CD4-positive, alpha-beta T cell (primary cell): ENCODE data around the gene LCE3D. TPM values are rescaled to one million over a fixed set of nuclear protein-coding genes. Genes with fewer than 3 reads are reported as not detected.
A peak's percentile ranks its signal among the peaks of the same experiment; 100 is the strongest.

Source experiments
- ATAC-seq: fragments of 200-7000 bp; cut with Tn5 transposase; one replicate; pipeline ENCODE4 v1.10.0; 2022; ENCODE audit warnings: mild to moderate bottlenecking; ENCODE audit not compliant: poor library complexity
- CTCF ChIA-PET: fragments of 350-600 bp; sonication (Branson Sonifier 250); formaldehyde crosslinking; loops from one replicate; lab custom pipeline; 2021; ENCODE audit warnings: antibody characterized with exemption, inconsistent platforms; lab: Charles Lee
- POLR2A ChIA-PET: fragments of 350-600 bp; sonication (Branson Sonifier 250); formaldehyde crosslinking; loops from one replicate; lab custom pipeline; 2021; ENCODE audit warnings: antibody characterized with exemption, inconsistent platforms; lab: Charles Lee
- DNase-seq, 14 experiments: peaks; one replicate each; pipeline ENCODE4 v3.0.0-alpha.2; 2013 to 2020; ENCODE audit warnings: mixed read lengths in 2 of 14
- H3K27ac ChIP-seq, 2 donors: one replicate each; pipeline versions ENCODE4 v1.5.1 to v1.7.0; 2013; ENCODE audit warnings: low read length in 2 of 2, low read depth in 1 of 2, mild to moderate bottlenecking in 1 of 2
- H3K27me3 ChIP-seq, 2 experiments: 1 replicate in 1 of 2; 2 replicates in 1 of 2; pipeline versions ENCODE4 v1.6.1 to v1.7.0; 2013; ENCODE audit warnings: low read length in 2 of 2, control low read depth in 1 of 2, mild to moderate bottlenecking in 1 of 2, moderate library complexity in 1 of 2; ENCODE audit not compliant: insufficient read depth in 2 of 2, control insufficient read depth in 1 of 2
- H3K36me3 ChIP-seq: one replicate; pipeline ENCODE4 v1.6.1; 2013; ENCODE audit warnings: low read length, control low read depth; ENCODE audit not compliant: insufficient read depth
- H3K4me1 ChIP-seq: one replicate; pipeline ENCODE4 v1.6.1; 2013; ENCODE audit warnings: low read length, control low read depth; ENCODE audit not compliant: insufficient read depth
- H3K4me3 ChIP-seq: one replicate; pipeline ENCODE4 v1.5.1; 2013; ENCODE audit warnings: mild to moderate bottlenecking, low read length, moderate library complexity
- H3K9me3 ChIP-seq, 2 experiments: 1 replicate in 1 of 2; 2 replicates in 1 of 2; pipeline versions ENCODE4 v1.6.1 to v1.7.0; 2013; ENCODE audit warnings: low read length in 2 of 2, mild to moderate bottlenecking in 2 of 2, control low read depth in 1 of 2, moderate library complexity in 1 of 2; ENCODE audit not compliant: control insufficient read depth in 1 of 2, insufficient read depth in 1 of 2
- H3K27ac Mint-ChIP-seq: one replicate; pipeline ENCODE4 v1.8.0; 2020; ENCODE audit warnings: mixed read lengths
- H3K27me3 Mint-ChIP-seq: one replicate; pipeline ENCODE4 v1.8.0; 2021; ENCODE audit warnings: mixed read lengths
- H3K36me3 Mint-ChIP-seq: one replicate; pipeline ENCODE4 v1.8.0; 2021; ENCODE audit warnings: low read depth, mixed read lengths
- H3K4me1 Mint-ChIP-seq: one replicate; pipeline ENCODE4 v1.8.0; 2021; ENCODE audit warnings: low read depth, mixed read lengths
- H3K4me3 Mint-ChIP-seq: one replicate; pipeline ENCODE4 v1.8.0; 2020; ENCODE audit warnings: mild to moderate bottlenecking, mixed read lengths
- H3K9me3 Mint-ChIP-seq: one replicate; pipeline ENCODE4 v1.8.0; 2020; ENCODE audit warnings: mixed read lengths
- intact Hi-C, 2 experiments: fragments of 100-400 bp; cut with DNase I in 1 of 2; cut with micrococcal nuclease in 1 of 2; formaldehyde crosslinking; loops; one replicate each; pipeline versions ENCODE4 v1.15.1 to v1.9.0; 2023 to 2025; cut with DNase I, micrococcal nuclease
- polyA plus RNA-seq, 2 donors: library from polyadenylated mRNA; unstranded; fragments of 120-200 nt; gene quantifications; one replicate each; pipeline ENCODE4 v1.2.1, GENCODE V29; 2013
- total RNA-seq, 174 experiments: library from RNA in 2 of 174; stranded (reverse) in 2 of 174; gene quantifications; one replicate each; pipeline ENCODE4 v1.2.3 and lab custom pipeline; 2021 to 2026
- TF ChIP-seq, protein P1 (sequence below): fragments of 200-600 bp; IDR thresholded peaks from one replicate; pipeline ENCODE4 v1.8.0; 2022; ENCODE audit warnings: antibody characterized with exemption, mild to moderate bottlenecking

Gene LCE3D
- total RNA-seq (not detected), total RNA-seq (lab: John Stamatoyannopoulos, UW) (0 to 0.06 (median 0) reads per million in 172 experiments)
- not detected for polyA plus RNA-seq (2013, experiment 1 of 2)
- not detected for polyA plus RNA-seq (2013, experiment 2 of 2)

- Histone ChIP-seq H3K9me3 (peaks cover 0 to 4% of the 10 kb centered on the region in 2 experiments), H3K27ac (no peak within 1 kb of the TSS), H3K4me3 (no peak within 1 kb of the TSS), H3K27me3 (peaks cover 0 to 2% of the 10 kb centered on the region in 2 experiments), H3K36me3 (no peaks in the 10 kb centered on the region), H3K4me1 (no peaks in the 10 kb centered on the region)
- H3K36me3 Mint-ChIP-seq: no peaks in the 10 kb centered on the region
- ChIA-PET CTCF (no interaction called here), POLR2A (interaction anchor here (0.6 kb wide), 1 partner anchor 64 kb away, joined by 3 read pairs; no protein-coding TSS in a partner anchor)
- peaks cover 39% of the 10 kb centered on the region for H3K27me3 Mint-ChIP-seq
- DNase-seq (no peak), ATAC-seq (no peak)
- H3K27ac Mint-ChIP-seq: no peak within 1 kb of the TSS
- no peak within 1 kb of the TSS for H3K4me3 Mint-ChIP-seq
- intact Hi-C loops: no loop called here
- TF ChIP-seq, protein P1, sequence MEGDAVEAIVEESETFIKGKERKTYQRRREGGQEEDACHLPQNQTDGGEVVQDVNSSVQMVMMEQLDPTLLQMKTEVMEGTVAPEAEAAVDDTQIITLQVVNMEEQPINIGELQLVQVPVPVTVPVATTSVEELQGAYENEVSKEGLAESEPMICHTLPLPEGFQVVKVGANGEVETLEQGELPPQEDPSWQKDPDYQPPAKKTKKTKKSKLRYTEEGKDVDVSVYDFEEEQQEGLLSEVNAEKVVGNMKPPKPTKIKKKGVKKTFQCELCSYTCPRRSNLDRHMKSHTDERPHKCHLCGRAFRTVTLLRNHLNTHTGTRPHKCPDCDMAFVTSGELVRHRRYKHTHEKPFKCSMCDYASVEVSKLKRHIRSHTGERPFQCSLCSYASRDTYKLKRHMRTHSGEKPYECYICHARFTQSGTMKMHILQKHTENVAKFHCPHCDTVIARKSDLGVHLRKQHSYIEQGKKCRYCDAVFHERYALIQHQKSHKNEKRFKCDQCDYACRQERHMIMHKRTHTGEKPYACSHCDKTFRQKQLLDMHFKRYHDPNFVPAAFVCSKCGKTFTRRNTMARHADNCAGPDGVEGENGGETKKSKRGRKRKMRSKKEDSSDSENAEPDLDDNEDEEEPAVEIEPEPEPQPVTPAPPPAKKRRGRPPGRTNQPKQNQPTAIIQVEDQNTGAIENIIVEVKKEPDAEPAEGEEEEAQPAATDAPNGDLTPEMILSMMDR: no peak
- H3K4me1 Mint-ChIP-seq: no peaks in the 10 kb centered on the region
- H3K9me3 Mint-ChIP-seq: no peaks in the 10 kb centered on the region
Observed at GRCh38 chr1:152580433-152580832, at the start of gene LCE3D. Gene LCE3D, minus strand, starts transcription at chr1:152580516. Its CDS starts 580 bp downstream, at chr1:152579936.

GRCh38 chr1:152626744-152627143, 46.4 kb upstream of the LCE3D start:
- DNase-seq (no peak), ATAC-seq (no peak)
- ChIA-PET POLR2A (no interaction called here), CTCF (no interaction called here)
- Histone ChIP-seq H3K36me3 (no peaks in the 10 kb centered on the region), H3K4me1 (peaks cover 4% of the 10 kb centered on the region), H3K4me3 (no peak overlapping the region), H3K9me3 (peaks cover 0 to 12% of the 10 kb centered on the region in 2 experiments), H3K27ac (no peak overlapping the region), H3K27me3 (peaks cover 20 to 32% of the 10 kb centered on the region in 2 experiments)
- no peaks in the 10 kb centered on the region for H3K9me3 Mint-ChIP-seq
- intact Hi-C loops: no loop called here
- H3K4me1 Mint-ChIP-seq: peaks cover 5% of the 10 kb centered on the region
- H3K36me3 Mint-ChIP-seq: no peaks in the 10 kb centered on the region
- no peak overlapping the region for H3K27ac Mint-ChIP-seq
- TF ChIP-seq, protein P1: no peak
- peaks cover 61% of the 10 kb centered on the region for H3K27me3 Mint-ChIP-seq
- H3K4me3 Mint-ChIP-seq: no peak overlapping the region

- Mint-ChIP-seq H3K36me3 (no peaks in the 10 kb centered on the region), H3K27me3 (peaks cover 48% of the 10 kb centered on the region), H3K9me3 (peaks cover 8% of the 10 kb centered on the region), H3K4me1 (peaks cover 5% of the 10 kb centered on the region), H3K27ac (no peak overlapping the region), H3K4me3 (no peak overlapping the region)
- H3K36me3 ChIP-seq: no peaks in the 10 kb centered on the region
- CTCF ChIA-PET: no interaction called here
- POLR2A ChIA-PET: no interaction called here
- peaks cover 8 to 22% of the 10 kb centered on the region in 2 experiments for H3K27me3 ChIP-seq
- peaks cover 4 to 11% of the 10 kb centered on the region in 2 experiments for H3K9me3 ChIP-seq
- no peak overlapping the region for H3K4me3 ChIP-seq
- DNase-seq: peak in 3 of 14 experiments; percentile 1 to 8 (median 1)
- intact Hi-C loops: no loop called here
- no peak overlapping the region for H3K27ac ChIP-seq
- ATAC-seq: no peak
- H3K4me1 ChIP-seq: peaks cover 4% of the 10 kb centered on the region
- TF ChIP-seq, protein P1: no peak
Observed at GRCh38 chr1:152623203-152623844, 43.0 kb upstream of the LCE3D start.
